Activated T-cell treated with anti-CD3 and anti-CD28 coated beads, Interleukin-2, amount 50 U/mL, for 72 hours (primary cell): ENCODE results near the gene GPR176. TPM values are rescaled to one million over a fixed set of nuclear protein-coding genes. Genes with fewer than 3 reads are reported as not detected.
"Not testable (repeated sequence)": the region's sequence is repeated elsewhere in the genome, so short reads cannot be mapped to it uniquely, and the experiment has no call there.

Experiments used
- ATAC-seq, 2 donors: fragments of 150-1000 bp; cut with Tn5 transposase; replicated peaks in 1 of 2; 2 replicates each; pipeline ENCODE4 v1.10.0; 2021; ENCODE audit warnings: moderate library complexity in 2 of 2, mild to moderate bottlenecking in 1 of 2
- DNase-seq, 2 donors: peaks; one replicate each; pipeline ENCODE4 v3.0.0; 2021 to 2022; ENCODE audit warnings: mixed read lengths in 1 of 2
- H3K27ac Mint-ChIP-seq: one replicate; pipeline ENCODE4 v1.8.0; 2022; ENCODE audit warnings: mild to moderate bottlenecking, moderate library complexity, mixed read lengths
- H3K27me3 Mint-ChIP-seq: one replicate; pipeline ENCODE4 v1.8.0; 2022; ENCODE audit warnings: low read depth, mixed read lengths
- H3K36me3 Mint-ChIP-seq, 2 donors: one replicate each; pipeline ENCODE4 v1.8.0; 2022; ENCODE audit warnings: mixed read lengths in 2 of 2, mild to moderate bottlenecking in 1 of 2; ENCODE audit not compliant: insufficient read depth in 2 of 2
- H3K4me1 Mint-ChIP-seq: one replicate; pipeline ENCODE4 v1.8.0; 2022; ENCODE audit warnings: low read depth, mixed read lengths
- H3K4me3 Mint-ChIP-seq, 2 donors: one replicate each; pipeline ENCODE4 v1.8.0; 2022; ENCODE audit warnings: mild to moderate bottlenecking in 2 of 2, mixed read lengths in 2 of 2, moderate library complexity in 2 of 2
- H3K9me3 Mint-ChIP-seq, 2 donors: one replicate each; pipeline ENCODE4 v1.8.0; 2022; ENCODE audit warnings: mixed read lengths in 2 of 2
- total RNA-seq, 2 donors: library from RNA; stranded (reverse); gene quantifications; one replicate each; pipeline ENCODE4 v1.2.3, GENCODE V29; 2022

Gene GPR176
- total RNA-seq, 2 donors from 2014 or later = 0.41 to 0.72 TPM

- H3K4me3 Mint-ChIP-seq = no peak overlapping the region
- H3K27ac Mint-ChIP-seq = no peak overlapping the region
- H3K4me1 Mint-ChIP-seq = no peaks in the 10 kb centered on the region
- H3K36me3 Mint-ChIP-seq = no peaks in the 10 kb centered on the region
- no peak for ATAC-seq
- H3K9me3 Mint-ChIP-seq = no peaks in the 10 kb centered on the region
- no peak for DNase-seq
- peaks cover 24% of the 10 kb centered on the region for H3K27me3 Mint-ChIP-seq
Observed at GRCh38 chr15:39898317-39898716, 21.7 kb downstream of the GPR176 start.

DNA sequence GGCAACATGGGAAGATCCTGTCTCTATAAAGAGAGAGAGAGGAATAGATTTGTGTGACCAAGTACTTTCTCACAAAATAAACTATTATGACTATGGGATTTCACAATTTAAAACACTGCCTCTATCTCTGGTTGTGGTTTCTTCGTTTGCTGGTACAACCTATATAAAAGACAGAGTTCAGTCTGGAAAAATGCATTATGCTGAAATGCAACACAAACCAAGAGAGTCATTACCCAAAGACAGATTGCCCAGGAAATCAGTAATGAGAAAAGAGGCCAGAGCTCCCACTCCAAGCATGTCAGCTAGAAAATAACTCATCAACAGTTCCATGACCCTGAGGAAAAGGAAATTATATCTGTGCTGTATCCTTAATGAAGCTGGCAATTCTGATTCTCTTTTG, 23.2 kb downstream of the GPR176 start:
- Mint-ChIP-seq H3K27me3 (peaks cover 24% of the 10 kb centered on the region), H3K36me3 (no peaks in the 10 kb centered on the region), H3K27ac (no peak overlapping the region), H3K4me3 (no peak overlapping the region), H3K4me1 (no peaks in the 10 kb centered on the region), H3K9me3 (no peaks in the 10 kb centered on the region)
- DNase-seq (no peak), ATAC-seq (no peak)

- no peak for DNase-seq
- Mint-ChIP-seq H3K27me3 (peaks cover 24% of the 10 kb centered on the region), H3K4me3 (no peak overlapping the region)
Observed at GRCh38 chr15:39896101-39896500, 24.0 kb downstream of the GPR176 start.

GRCh38 chr15:39893051-39893450, 27.0 kb downstream of the GPR176 start:
- not testable (repeated sequence) for H3K27ac Mint-ChIP-seq

More at GRCh38 chr15:39896101-39896500, 24.0 kb downstream of the GPR176 start:
- Mint-ChIP-seq H3K27ac (no peak overlapping the region), H3K9me3 (no peaks in the 10 kb centered on the region), H3K36me3 (no peaks in the 10 kb centered on the region), H3K4me1 (no peaks in the 10 kb centered on the region)
- ATAC-seq = no peak

GRCh38 chr15:39892418-39892817, 27.6 kb downstream of the GPR176 start:
- DNase-seq = no peak
- H3K4me3 Mint-ChIP-seq = no peak overlapping the region
- no peaks in the 10 kb centered on the region for H3K4me1 Mint-ChIP-seq
- ATAC-seq = no peak
- no peaks in the 10 kb centered on the region for H3K36me3 Mint-ChIP-seq
- H3K27ac Mint-ChIP-seq = no peak overlapping the region
- H3K9me3 Mint-ChIP-seq = no peaks in the 10 kb centered on the region
- peaks cover 9% of the 10 kb centered on the region for H3K27me3 Mint-ChIP-seq

More at GRCh38 chr15:39893051-39893450, 27.0 kb downstream of the GPR176 start:
- H3K4me3 Mint-ChIP-seq, DNase-seq, H3K36me3 Mint-ChIP-seq, H3K4me1 Mint-ChIP-seq, ATAC-seq, H3K9me3 Mint-ChIP-seq: not testable (repeated sequence)
- H3K27me3 Mint-ChIP-seq = peaks cover 15% of the 10 kb centered on the region

GRCh38 chr15:39890621-39891020, 29.4 kb downstream of the GPR176 start:
- Mint-ChIP-seq H3K4me3 (no peak overlapping the region), H3K9me3 (no peaks in the 10 kb centered on the region), H3K27ac (no peak overlapping the region), H3K27me3 (no peaks in the 10 kb centered on the region), H3K4me1 (no peaks in the 10 kb centered on the region), H3K36me3 (no peaks in the 10 kb centered on the region)
- DNase-seq (no peak), ATAC-seq (no peak)

DNA sequence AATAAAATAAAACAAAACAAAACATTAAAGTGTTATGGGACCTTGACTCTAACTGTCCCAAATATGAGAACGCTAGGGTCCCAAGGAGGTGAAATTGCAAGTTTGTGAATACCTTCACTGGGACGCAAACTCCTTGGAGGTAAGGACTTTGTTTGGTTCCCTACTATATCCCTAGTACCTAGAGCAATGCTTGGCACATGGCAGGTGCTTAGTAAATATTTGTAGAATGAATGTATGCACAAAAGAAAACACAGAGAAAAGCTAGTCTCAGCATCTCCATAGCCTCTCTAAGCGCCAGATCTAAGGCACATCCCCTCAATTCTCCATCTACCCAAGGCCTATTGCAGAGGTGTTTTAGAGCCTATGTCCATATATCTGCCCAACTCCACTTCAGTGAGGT, 30.5 kb downstream of the GPR176 start:
- ATAC-seq (no peak), DNase-seq (no peak)
- Mint-ChIP-seq H3K27ac (no peak overlapping the region), H3K9me3 (no peaks in the 10 kb centered on the region), H3K4me3 (no peak overlapping the region), H3K36me3 (no peaks in the 10 kb centered on the region), H3K4me1 (no peaks in the 10 kb centered on the region), H3K27me3 (no peaks in the 10 kb centered on the region)

DNA sequence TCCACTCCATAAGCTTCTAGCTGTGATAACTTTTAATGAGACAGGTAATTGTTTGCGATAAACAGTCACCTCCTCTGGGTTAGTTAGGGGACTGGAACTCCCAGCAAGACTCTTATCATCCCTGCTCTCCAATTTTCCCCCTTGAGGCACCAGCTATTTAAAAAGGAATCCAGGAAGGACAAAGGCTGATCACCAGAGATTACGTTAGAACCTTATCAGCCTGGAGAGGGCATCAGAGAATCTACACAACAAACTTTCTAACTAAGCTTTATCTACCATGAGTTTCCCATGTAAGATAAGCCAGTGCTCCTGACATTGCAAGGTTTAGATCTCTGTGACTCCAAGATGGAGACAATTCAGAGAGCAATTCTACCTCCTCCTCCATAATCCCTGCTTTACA, 31.3 kb downstream of the GPR176 start:
- no peak overlapping the region for H3K4me3 Mint-ChIP-seq
- no peak for ATAC-seq
- H3K9me3 Mint-ChIP-seq = no peaks in the 10 kb centered on the region
- DNase-seq = no peak
- no peaks in the 10 kb centered on the region for H3K4me1 Mint-ChIP-seq
- H3K36me3 Mint-ChIP-seq = no peaks in the 10 kb centered on the region
- H3K27me3 Mint-ChIP-seq = no peaks in the 10 kb centered on the region
- no peak overlapping the region for H3K27ac Mint-ChIP-seq

DNA sequence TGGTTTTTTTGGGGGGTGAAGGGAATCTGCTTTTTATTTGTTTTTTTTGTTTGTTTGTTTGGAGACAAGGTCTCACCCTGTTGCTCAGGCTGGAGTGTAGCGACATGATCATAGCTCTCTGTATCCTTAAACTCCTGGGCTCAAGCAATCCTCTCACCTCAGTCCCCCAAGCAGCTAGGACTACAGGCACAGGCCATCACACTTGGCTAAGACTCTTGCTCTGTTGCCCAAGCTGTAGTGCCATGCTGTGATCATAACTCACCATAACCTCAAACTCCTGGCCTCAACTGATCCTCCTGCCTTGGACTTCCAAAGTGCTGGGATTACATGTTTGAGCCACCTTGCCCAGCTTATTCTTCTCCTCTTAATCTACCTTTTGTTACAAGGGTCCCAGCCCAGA, 31.8 kb downstream of the GPR176 start:
- H3K27ac Mint-ChIP-seq = no peak overlapping the region
- H3K36me3 Mint-ChIP-seq = no peaks in the 10 kb centered on the region
- no peaks in the 10 kb centered on the region for H3K27me3 Mint-ChIP-seq
- no peaks in the 10 kb centered on the region for H3K4me1 Mint-ChIP-seq
- no peak for ATAC-seq
- no peak overlapping the region for H3K4me3 Mint-ChIP-seq
- H3K9me3 Mint-ChIP-seq = no peaks in the 10 kb centered on the region
- DNase-seq = no peak

DNA sequence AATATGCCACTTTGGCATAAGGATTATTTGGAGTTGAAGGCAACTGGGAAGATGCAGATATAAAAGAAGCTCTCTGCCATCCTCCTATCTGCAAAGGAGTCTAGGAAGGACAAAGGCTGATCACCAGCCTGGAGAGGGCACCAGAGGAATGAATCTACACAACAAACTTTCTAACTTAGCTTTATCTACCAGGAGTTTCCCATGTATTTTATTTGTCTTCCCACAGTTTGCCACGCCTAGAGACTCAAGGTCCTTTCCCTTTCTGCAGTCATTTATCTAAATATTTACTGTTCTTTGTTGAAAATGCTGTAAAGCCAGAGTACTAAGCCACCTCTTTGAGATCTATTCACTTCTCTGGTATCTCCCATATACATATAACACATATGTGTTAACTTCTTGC, 32.2 kb downstream of the GPR176 start:
- DNase-seq (no peak), ATAC-seq (peak in 1 of 2 donors; percentile 53)
- H3K27ac Mint-ChIP-seq = no peak overlapping the region
- H3K4me3 Mint-ChIP-seq = no peak overlapping the region
- H3K4me1 Mint-ChIP-seq = no peaks in the 10 kb centered on the region
- H3K9me3 Mint-ChIP-seq = no peaks in the 10 kb centered on the region
- no peaks in the 10 kb centered on the region for H3K27me3 Mint-ChIP-seq
- no peaks in the 10 kb centered on the region for H3K36me3 Mint-ChIP-seq

DNA sequence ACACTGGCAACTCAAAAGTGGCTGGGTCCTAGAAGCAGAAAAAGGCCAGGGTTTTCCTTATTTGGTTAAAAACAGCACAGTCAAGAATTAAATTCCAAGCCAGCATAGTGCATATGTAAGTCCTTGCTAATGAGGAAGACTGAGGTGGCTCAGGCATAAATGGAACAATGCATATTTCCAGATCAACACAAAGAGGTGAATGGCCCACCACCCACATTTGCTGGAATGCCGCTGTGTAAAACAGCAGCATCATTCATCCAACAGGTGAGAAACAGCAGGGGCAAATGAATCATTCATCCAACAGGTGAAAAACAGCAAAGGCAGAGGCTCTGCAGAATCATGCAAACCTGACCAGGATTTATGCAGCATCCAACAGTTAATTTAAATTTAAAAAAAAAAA, 32.9 kb downstream of the GPR176 start:
- Mint-ChIP-seq H3K36me3 (no peaks in the 10 kb centered on the region), H3K4me1 (no peaks in the 10 kb centered on the region)
- ATAC-seq = no peak

GRCh38 chr15:39886418-39886817, 33.6 kb downstream of the GPR176 start:
- ATAC-seq (no peak), DNase-seq (no peak)
- H3K4me1 Mint-ChIP-seq = no peaks in the 10 kb centered on the region
- H3K27me3 Mint-ChIP-seq = no peaks in the 10 kb centered on the region
- no peaks in the 10 kb centered on the region for H3K36me3 Mint-ChIP-seq
- no peaks in the 10 kb centered on the region for H3K9me3 Mint-ChIP-seq
- no peak overlapping the region for H3K4me3 Mint-ChIP-seq
- H3K27ac Mint-ChIP-seq = no peak overlapping the region

More for the DNA sequence above, 32.9 kb downstream of the GPR176 start:
- H3K27me3 Mint-ChIP-seq = no peaks in the 10 kb centered on the region
- DNase-seq = no peak
- no peaks in the 10 kb centered on the region for H3K9me3 Mint-ChIP-seq
- H3K4me3 Mint-ChIP-seq = no peak overlapping the region
- no peak overlapping the region for H3K27ac Mint-ChIP-seq

- H3K4me1 Mint-ChIP-seq = no peaks in the 10 kb centered on the region
- DNase-seq (no peak), ATAC-seq (no peak)
- no peak overlapping the region for H3K4me3 Mint-ChIP-seq
- no peaks in the 10 kb centered on the region for H3K27me3 Mint-ChIP-seq
- H3K36me3 Mint-ChIP-seq = no peaks in the 10 kb centered on the region
- no peak overlapping the region for H3K27ac Mint-ChIP-seq
- H3K9me3 Mint-ChIP-seq = no peaks in the 10 kb centered on the region
Observed at GRCh38 chr15:39885099-39885777, 34.8 kb downstream of the GPR176 start.

GRCh38 chr15:39884351-39884750, 35.7 kb downstream of the GPR176 start:
- Mint-ChIP-seq H3K9me3 (no peaks in the 10 kb centered on the region), H3K4me3 (no peak overlapping the region), H3K27ac (no peak overlapping the region), H3K27me3 (no peaks in the 10 kb centered on the region), H3K4me1 (no peaks in the 10 kb centered on the region), H3K36me3 (no peaks in the 10 kb centered on the region)
- DNase-seq (no peak), ATAC-seq (no peak)
